SIG-M5 treated with dmso at 0.1 percent for 504 hours (cell line): ENCODE data around the gene PTH1R.

ENCODE experiments used
- DNase-seq: peaks from one replicate; lab custom pipeline; 2025; ENCODE audit not compliant: unreplicated experiment; lab: John Stamatoyannopoulos, UW

The PTH1R gene

DNA sequence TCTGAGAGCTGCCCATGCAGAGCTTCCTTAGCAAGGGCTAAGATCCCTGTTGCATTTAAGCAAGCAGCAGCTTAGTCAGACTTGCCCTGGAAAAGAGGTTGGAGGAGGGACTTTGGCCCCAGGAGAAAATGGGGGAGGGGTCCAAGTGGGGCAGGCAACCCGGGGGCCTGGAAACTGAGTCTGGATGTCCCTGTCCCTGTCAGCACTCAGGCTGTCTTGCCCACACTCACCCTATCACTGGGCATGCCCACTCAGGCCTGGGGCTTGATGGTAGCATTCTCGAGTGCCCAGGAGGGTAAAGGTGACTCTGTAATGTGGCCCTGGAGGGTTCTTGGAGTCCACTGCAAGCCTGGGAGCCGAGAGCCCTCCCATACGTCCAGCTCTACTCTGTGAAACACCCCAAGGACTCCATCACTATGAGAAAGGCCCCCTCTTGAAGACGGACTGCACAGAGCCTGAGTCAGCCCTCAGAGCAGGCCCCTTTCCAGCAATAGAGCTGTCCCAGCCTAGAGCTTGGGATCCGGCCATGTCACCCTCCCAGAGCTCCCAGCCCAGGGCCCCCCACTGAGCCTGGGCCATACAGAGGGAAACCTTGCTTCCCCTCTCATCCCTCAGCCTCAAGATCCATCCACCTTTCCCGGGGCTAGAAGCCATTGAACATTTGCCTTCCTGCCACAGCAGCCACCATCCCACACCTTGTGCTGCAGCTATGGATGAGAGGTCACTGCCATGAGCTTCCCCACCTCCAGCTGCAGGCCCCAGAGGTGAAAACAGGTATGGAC, 27.6 kb upstream of the PTH1R start:
- DNase-seq: no peak

DNA sequence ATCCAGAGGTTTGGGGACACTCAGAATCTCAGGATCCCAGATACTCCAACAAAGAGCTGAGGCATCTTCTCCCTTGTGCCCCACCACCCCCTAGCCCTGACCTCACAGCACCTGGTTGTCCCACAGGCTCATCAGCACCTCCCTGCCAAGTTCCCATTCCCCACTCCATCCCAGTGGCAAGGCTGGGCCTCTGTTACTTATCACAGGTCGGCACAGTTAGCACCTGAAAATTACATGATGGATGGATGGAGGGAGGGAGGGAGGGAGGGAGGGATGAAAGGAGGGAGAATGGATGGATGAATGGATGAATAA, 27.1 kb upstream of the PTH1R start:
- no peak for DNase-seq

DNA sequence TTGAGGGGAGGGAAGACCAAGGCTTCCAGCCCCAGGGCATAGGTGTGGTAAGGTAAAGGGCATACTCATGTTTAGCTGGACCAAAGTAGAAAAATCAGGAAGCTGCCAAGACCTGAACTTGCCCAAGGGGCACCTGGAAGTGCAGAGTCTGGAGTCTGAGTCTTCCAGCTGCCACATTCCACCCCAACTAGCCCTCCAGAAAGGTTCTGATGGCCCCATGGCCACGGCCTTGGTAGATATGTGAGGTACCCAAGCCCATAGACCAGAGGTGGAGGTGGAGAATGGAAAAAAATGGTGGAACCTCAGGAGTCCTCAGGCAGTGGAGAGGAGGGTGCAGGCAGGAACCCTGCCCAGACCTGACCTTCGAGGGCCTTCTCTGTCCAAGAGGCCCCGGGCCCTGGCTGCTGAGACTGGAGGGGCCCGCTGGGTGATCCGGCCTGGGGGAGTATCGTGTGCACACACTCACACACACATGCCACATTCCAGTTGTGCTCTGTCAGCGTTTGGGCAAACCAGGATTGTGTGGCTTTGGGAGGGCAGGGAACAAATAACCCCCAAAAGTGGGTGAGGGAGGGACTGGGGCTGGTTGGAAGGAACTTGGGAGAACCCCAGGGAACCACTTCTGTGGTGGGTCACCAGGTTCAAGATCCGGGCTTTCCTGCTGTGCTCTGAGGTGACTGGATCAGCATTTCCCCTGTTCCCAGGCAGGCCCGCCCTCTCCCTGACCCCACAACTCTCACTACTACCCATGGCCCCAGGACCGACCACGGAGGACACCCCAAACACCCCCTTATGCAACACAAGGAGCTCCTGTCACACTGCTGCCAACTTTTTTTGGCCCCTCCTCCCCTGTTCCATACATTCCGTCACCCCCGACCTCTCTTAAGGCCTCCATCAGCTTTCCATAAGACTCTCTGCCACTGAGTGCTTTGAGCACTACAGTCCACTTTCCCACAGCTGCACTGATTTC, 25.9 kb upstream of the PTH1R start:
- DNase-seq: no peak

DNA sequence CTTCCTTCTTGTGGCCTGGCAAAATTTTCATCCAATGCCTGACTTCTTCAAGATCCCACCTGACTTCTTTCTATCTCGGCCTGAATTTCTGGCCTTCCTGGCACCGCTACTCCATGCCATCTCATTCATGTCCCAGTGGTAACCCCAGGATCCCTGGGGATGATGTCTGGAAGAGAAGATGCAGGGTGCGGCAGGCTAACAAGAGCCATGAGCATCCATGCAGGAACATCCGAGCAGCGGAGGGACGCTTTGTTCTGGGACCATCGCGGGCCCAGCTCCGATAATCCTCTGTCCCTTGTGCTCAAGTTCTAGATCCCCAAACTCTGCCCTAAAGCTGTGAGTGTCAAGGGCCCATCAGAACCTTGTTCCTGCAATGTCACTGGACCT, 25.2 kb upstream of the PTH1R start:
- DNase-seq: no peak

DNA sequence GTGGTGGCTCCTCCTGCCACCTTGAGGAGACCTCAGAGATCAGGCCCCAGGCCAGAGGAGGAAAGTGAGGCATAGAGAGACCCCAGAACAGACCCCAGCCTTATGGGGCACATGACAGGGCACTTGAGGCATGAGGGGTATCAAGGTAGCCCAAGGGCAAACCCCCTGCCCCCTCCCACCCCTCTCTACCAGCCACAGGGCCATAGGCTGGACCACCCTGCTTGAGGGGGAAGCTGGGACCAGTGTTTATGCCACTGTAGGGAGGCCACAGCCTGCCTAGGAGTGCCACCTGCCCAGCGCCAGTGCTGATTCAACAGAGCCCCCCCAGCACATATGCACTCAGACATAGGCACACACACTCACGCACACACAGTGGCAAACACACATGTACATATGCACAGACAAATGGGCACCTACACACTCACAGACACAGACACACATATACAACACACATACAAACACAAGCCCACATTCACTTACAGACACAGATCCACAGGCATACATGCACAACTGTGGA, 24.6 kb upstream of the PTH1R start:
- DNase-seq: no peak

DNA sequence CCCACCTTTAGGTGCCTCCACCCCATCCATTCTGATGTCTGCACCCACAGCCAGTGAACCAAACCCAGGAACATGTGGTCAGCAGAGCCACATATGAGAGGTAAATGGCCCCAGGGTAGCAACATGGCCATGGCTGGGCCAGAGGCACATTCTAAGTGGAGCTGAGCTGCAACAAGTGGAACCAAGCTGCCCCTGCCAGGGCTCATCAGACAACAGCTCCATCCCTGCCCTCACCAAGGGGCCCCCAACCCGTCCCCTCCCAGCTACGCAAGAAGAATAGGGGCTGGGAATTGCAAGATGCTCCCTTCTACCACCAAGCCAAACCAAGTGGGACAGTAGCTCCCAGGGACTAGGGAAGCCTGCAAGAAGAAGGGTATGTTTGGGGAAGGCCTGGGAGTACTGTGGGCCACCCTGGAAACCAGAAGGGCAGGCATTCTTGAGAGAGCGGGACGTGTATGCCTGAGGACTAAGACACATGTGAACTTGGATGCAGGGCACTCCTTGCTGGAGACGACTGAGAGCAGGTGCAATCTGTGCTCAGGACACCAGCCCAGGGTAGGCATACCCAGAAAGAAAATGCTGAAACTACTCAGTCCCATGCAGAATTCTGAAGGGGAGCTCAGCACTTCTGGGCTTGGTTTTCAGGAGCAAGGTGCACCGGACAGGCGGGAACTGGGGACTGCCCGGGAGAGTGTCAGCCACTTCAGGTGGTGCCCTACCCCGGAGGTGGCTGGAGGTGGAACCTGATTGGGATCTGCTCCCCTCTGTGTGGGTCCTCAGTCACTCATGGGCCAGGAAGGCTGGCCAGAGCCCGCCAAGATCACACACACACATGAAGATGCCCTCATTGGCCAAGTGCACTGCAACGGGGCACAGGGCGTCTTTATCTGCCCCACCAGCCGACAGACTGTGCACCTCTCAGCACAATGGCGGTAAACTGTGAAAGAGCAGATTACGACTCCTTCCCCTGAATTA, 23.8 kb upstream of the PTH1R start:
- no peak for DNase-seq

DNA sequence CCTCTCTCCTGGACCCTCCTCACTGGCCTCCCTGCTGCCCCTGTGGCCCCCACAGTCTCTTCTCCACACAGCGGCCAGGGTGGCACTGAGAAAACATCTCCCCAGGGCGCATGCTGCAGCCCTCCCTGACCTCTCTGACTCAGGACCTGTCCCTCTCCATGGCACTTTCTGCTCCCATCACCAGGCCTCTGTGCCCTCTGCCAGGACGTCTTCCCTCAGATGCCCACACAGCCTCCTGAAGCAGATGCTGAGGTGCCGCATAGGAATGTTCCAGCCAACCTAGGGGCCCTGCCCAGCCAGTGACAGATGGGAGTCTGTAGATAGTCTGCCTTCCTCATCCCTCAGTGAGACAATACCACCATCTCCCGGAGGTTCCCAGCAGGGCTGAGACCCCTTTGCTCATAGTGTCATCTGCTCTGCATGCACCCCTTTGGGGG, 22.9 kb upstream of the PTH1R start:
- no peak for DNase-seq

DNA sequence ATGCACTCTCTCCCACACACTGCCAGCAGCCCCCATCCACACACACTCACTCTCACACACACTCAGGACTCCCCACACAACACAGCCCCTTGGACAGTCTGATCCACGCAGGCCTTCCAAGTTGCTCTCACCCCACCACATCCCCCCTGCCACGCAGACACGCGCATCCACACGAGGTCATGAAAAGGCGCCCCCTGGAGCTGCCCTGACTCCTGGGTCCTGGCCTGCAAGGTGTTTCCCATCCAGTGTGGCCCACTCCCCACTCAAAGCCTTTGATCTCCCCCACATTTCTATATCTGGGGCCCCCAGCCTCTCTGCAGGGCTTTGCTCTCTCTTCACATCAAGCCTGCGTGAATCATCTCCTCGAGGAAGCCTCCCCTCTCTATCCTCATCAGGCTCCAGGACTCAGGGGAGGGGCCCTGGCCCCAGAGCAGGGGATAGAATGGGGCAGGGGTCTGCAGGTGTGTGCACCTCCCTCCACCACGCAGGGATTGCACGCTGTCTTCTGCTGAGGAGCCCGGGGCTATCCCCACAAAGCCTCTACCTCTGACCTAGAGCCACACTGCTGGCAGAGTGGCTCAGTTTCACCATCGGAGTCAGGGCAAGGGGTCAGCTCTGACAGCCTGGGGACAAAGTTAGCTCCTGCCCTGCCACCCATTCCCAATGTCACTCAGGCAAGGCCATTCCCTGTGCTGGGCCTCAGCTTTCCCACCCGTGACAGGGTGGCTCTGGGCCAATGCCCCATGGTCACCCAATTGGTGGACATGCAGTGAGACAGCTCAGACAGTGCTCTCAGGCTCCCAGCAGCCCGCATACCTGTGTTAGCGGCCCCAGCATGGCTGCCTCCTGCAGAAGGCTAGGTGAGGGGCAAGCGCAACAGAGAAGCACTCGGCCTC, 20.7 kb upstream of the PTH1R start:
- DNase-seq: no peak

DNA sequence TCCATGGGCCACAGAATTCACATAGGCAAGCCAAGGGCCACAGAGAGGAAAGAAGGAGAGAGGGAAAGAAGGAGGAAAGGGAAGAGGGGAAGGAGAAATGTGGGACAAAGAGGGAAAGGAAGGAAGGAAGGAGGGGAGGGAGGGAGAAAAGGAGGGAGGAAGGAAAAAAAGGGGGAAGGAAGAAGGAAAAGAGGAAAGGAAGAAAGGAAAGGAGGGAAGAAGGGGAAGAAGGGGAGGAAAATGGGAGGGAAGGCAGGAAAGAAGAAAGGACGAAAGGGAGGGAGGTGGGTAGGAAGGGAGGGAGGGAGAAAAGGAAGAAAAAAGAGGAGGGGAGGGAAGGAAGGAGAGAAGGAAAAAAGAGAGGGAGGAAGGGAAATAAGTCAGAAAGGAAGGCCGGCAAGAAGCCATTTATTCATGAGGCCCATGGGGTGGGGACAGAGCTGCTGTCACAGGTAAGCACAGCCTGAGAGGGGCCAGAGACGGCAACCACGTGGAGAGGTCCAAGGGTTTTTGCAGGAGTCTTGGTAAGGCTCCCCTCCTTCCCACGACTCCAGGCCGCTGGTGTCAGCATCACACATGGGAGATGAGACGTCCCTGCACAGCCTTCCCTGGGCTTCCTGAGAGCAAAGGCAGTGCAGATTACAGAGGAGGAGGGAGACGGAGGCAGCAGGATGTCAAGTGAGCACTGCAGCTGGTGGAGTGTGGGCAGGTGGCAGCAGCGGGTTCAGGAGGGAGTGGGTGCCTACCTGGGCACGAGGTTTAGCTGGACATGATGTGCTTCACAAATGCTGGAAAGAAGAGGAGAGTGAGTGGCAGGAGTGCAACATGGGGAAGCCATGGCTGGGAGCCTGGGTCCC, 19.8 kb upstream of the PTH1R start:
- DNase-seq: no peak

DNA sequence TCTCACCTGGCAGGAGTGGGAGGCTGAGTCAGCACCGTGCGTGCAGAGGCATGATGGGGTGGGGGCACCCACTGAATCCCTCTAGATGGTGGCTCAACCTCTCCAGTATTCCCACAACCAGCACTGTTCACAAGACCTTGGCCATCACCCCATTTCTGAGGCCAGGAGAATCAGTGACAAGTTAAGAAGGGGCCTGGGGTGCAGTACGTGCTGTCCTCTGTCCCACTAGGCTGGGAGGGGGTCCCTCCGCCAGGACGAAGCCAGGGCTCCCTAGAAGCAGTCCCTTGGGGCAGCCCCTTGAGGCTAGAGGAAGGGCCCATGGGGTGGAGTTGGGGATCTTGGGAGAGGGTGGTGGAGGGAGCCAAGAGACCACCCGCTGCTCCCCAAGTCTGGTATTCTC, 19.1 kb upstream of the PTH1R start:
- DNase-seq: no peak

DNA sequence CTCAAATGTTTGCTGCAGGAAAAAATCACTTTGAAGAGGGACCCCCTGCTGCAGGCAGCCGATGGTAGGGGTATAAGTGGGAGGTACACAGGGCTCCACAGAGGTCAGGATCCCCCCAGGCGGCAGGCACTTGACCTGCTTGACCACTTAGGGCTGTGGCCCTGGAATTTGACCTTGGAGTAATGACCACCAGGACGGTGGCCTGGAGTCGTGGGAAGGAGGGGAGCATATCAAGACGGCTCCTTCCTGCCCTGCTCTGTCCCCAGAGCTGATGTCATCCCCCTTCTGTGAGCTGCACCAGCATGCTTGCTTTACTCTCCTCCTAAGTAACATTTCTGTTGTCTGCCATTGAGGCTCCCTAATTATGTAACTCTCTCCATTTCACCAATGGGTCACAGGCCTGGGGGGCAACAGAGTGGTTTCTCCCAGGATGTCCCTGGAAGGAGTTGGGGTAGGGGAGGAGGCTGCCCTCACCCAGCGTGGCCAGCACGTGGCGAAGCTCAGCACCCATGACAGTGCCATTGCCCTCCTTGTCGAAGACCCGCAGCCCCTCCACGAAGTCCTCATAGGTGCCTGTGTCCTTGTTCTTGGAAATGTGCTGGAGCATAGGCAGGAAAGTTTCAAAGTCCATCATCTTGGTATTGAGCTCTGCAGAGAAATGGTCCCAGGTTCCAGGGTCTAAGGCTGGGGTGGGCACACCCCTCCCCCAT, 18.4 kb upstream of the PTH1R start:
- DNase-seq: no peak

DNA sequence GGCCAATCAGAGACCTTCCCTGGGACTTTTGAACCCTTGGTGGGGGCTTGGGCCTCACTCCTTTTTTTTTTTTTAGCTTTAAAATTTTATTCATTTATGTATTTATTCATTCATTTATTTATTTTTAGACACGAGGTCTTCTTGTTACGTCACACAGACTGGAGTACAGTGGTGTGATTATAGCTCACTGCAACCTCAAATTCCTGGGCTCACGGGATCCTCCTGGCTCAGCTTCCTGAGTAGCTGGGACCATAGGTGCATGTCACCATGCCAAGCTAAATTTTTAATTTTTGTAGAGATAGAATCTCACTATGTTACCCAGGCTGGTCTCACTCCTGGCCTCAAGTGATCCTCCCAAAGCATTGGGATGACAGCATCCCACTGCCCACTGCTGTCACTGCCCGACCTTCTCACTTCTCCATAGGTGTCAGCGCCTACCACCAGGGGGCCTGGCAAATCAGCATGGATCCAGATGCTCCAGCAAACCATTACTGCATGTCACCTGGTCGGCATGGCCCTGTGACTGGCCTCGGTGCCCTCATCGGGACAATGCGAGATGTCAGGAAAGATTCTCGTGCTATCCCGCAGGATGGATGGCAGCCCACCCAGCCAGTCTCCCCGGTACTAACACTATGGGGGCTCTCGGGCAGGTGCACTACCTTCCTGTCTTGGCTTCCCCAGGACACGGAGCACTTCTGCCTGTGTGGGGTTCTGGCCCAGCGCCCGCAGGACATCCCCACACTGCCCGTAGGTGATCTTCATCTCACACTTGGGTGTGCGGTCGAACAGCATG, 17.3 kb upstream of the PTH1R start:
- DNase-seq: no peak

DNA sequence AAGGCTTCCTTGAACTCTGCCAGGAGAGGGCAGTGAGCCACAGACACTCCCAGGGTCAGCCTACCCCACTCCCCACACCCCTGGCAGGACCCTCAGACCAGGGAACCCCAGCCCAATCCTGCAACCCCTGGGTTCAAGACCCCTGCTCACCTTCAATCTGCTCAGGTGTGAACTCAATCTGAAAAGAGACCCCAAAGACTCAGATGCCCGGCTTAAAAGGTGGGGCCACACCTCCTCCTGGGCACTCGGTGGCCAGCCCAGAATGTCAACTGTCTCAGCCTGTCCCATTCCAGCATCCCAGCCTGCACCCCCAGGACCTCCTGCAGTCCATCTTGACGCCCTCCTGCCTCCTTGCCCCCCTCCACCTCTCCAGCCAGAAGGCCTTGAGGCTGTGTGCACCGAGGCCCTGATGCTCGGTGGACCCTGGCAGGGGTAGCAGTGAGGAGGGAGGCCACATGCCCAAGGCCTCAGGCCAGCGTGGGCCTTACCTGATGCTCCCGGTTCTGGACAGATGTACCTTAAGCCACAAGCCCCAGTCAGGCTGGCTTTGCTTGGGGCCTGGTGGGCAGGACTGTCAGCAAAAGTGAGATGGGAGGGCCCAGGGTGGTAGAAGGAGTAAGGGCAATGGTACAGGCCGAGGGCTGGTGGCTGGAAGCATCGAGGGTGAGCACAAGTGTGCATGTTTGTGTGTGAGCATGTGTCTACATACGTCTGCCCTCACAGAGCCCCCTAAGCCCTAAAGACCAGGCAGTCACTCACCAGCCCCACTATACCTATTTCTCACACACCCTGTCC, 16.5 kb upstream of the PTH1R start:
- DNase-seq: no peak

DNA sequence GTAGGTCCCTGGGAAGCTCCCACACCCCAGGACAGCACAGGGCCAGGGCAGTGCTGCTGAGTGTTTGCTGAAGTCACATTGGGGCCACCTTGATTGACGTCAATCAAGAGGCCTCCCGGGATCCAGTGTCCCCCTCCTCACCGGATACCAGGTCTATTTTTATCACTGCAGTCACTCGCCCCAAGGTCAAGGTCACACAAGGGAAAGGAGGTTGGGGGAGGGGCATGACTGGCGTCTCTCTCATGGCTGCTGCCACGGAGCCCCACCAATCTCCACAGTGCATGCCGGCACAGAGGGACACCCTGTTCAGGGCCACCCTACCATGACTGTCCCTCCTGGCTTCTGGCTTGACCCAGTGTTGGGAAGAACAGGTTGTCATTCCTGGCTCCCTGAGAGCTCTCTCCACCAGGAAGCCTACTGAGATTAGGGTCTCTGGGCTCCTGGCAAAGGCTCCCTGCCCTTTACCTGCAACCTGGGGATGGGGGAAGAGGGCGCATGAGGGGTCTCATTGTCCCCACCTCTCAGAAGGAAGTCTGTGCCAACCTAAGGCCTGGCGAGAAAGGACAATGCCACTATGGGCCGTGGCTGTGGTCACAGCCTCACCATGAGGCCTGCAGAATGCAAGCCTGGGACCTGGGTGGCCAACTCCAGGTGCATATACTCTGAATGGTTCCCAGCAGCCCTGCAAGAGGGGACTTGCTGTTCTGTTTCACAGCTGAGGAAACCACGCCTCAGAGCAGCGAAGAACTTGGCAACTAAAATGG, 15.7 kb upstream of the PTH1R start:
- no peak for DNase-seq

DNA sequence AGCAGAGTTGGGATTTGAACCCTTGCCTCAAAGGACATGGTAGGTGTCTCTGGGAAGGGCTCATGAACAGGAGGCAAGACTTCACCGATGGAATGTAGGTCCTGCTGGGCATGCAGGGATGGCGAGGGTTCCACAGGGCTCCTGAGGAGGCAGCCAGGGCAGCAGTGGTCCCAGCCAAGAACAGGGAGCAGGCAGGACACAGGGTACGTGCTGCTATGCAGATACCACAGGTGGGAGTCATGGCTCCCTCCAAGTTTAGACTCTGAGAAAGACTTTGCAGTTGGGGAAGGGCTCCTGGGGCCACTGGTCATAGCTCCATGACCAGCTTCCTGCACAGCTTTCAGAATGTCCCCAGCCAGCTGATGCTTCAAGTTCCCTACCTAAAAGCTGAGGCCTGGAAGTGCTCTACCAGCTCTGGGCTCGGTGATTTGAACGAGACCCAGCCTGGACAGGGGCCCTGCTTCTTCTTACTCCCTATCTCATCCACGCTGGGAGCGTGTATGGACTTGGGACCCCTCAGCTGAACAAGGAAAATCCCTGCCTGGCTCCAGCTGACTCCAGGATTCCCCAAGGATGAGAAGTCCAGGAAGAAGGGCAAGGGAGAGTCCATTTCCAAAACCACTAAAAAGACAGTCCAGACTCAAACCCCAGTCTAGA, 15.0 kb upstream of the PTH1R start:
- no peak for DNase-seq
